H1 (cell line): ENCODE results near the gene DRC1. TPM values are rescaled to one million over a fixed set of nuclear protein-coding genes. Genes with fewer than 3 reads are reported as not detected.

ENCODE experiments used
- CBX5 ChIP-seq: fragments of 300-800, 300-1000 bp; sonication (generic); IDR thresholded peaks from 2 replicates; pipeline ENCODE4 v1.7.1; 2016; ENCODE audit warnings: antibody characterized with exemption, low read length, low read depth
- CBX8 ChIP-seq: fragments of 300-800, 300-1000 bp; sonication (generic); IDR thresholded peaks from 2 replicates; pipeline ENCODE4 v1.7.1; 2016; ENCODE audit warnings: low read depth, low read length, borderline replicate concordance
- EP300 ChIP-seq, 2 experiments: IDR thresholded peaks; 1 replicate in 1 of 2; 2 replicates in 1 of 2; pipeline ENCODE4 v1.6.1; 2011 to 2012; ENCODE audit warnings: low read depth in 2 of 2, low read length in 2 of 2, mild to moderate bottlenecking in 2 of 2, borderline replicate concordance in 1 of 2, inconsistent platforms in 1 of 2, moderate library complexity in 1 of 2
- EZH2 ChIP-seq: fragments of 200-600 bp; sonication (generic); IDR thresholded peaks from 2 replicates; pipeline ENCODE4 v1.7.1; 2012; ENCODE audit warnings: low read depth, mild to moderate bottlenecking, moderate library complexity, low read length, inconsistent platforms; ENCODE audit not compliant: severe bottlenecking
- FOSL1 ChIP-seq: IDR thresholded peaks from 2 replicates; pipeline ENCODE4 v1.6.1; 2011; ENCODE audit warnings: mild to moderate bottlenecking, low read depth, low read length, moderate library complexity; ENCODE audit not compliant: insufficient read depth
- GABPA ChIP-seq: IDR thresholded peaks from 2 replicates; pipeline ENCODE4 v1.6.1; 2011; ENCODE audit warnings: mild to moderate bottlenecking, low read length, moderate library complexity, borderline replicate concordance; ENCODE audit not compliant: insufficient read depth
- KDM5A ChIP-seq: fragments of 200-600 bp; IDR thresholded peaks from 2 replicates; pipeline ENCODE4 v1.7.1; 2012; ENCODE audit warnings: mild to moderate bottlenecking, low read length, inconsistent platforms, mixed read lengths
- NRF1 ChIP-seq: IDR thresholded peaks from 2 replicates; pipeline ENCODE4 v1.6.1; 2011; ENCODE audit warnings: mild to moderate bottlenecking, low read depth, low read length, improper control_type of control experiment
- PHF8 ChIP-seq: fragments of 200-600 bp; sonication (generic); conservative IDR thresholded peaks from 2 replicates; pipeline ENCODE4 v1.7.1; 2012; ENCODE audit warnings: low read depth, mild to moderate bottlenecking, inconsistent platforms, low read length, moderate library complexity
- POU5F1 ChIP-seq: IDR thresholded peaks from 2 replicates; pipeline ENCODE4 v1.6.1; 2011; ENCODE audit warnings: low read depth, mild to moderate bottlenecking, low read length, moderate library complexity
- RBBP5 ChIP-seq: IDR thresholded peaks from 2 replicates; pipeline ENCODE4 v1.7.1; 2012; ENCODE audit warnings: low read depth, mild to moderate bottlenecking, inconsistent platforms, low read length, moderate library complexity, borderline replicate concordance
- SIN3A ChIP-seq, 2 experiments: IDR thresholded peaks in 1 of 2; conservative IDR thresholded peaks in 1 of 2; 2 replicates each; pipeline ENCODE4 v1.6.1; 2011 to 2012; ENCODE audit warnings: low read length in 2 of 2, improper control_type of control experiment in 1 of 2, low read depth in 1 of 2, mild to moderate bottlenecking in 1 of 2
- SIX5 ChIP-seq: IDR thresholded peaks from 2 replicates; pipeline ENCODE4 v1.6.1; 2011; ENCODE audit warnings: mild to moderate bottlenecking, low read depth, low read length
- SP1 ChIP-seq: IDR thresholded peaks from 2 replicates; pipeline ENCODE4 v1.6.1; 2011; ENCODE audit warnings: low read depth, low read length
- TBP ChIP-seq: IDR thresholded peaks from 2 replicates; pipeline ENCODE4 v1.6.1; 2011; ENCODE audit warnings: low read depth, low read length, improper control_type of control experiment
- TCF12 ChIP-seq: IDR thresholded peaks from 2 replicates; pipeline ENCODE4 v1.6.1; 2011; ENCODE audit warnings: low read depth, mild to moderate bottlenecking, low read length
- TEAD4 ChIP-seq: IDR thresholded peaks from 2 replicates; pipeline ENCODE4 v1.6.1; 2012; ENCODE audit warnings: low read depth, low read length, inconsistent platforms, mixed read lengths
- polyA plus RNA-seq, 7 experiments: library from polyadenylated mRNA; depleted of rRNA in 3 of 7; stranded (reverse) in 5 of 7; unstranded in 2 of 7; fragments of >200 nt in 5 of 7; fragments of 200-250 nt in 2 of 7; gene quantifications; 1 replicate in 5 of 7; 2 replicates in 1 of 7; 4 replicates in 1 of 7; pipeline versions ENCODE4 v1.2.1 to v1.2.3, GENCODE V29; 2011 to 2013; ENCODE audit warnings: missing spikeins in 2 of 7, mixed read lengths in 2 of 7
- total RNA-seq: library from RNA; stranded (reverse); fragmentation: NEBNext Ultra II Directional; extraction: Animal tissue kit (Norgen Biotek cat#: 25700); gene quantifications from 2 replicates; pipeline ENCODE4 v1.2.1, GENCODE V29; 2021
- TF ChIP-seq, protein P1 (sequence below), 3 experiments: IDR thresholded peaks; 1 replicate in 2 of 3; 2 replicates in 1 of 3; pipeline versions ENCODE4 v1.5.1 to v1.6.1; 2011; ENCODE audit warnings: low read length in 3 of 3, mild to moderate bottlenecking in 3 of 3, inconsistent platforms in 2 of 3, low read depth in 1 of 3, moderate library complexity in 1 of 3; ENCODE audit not compliant: insufficient read depth in 1 of 3; ENCODE audit errors: control extremely low read depth in 1 of 3

The DRC1 gene
- total and polyA plus RNA-seq, 2 of the 8 experiments (the other 6 are each of a cell fraction or from before 2014, with no cell fraction given): 0.08 TPM; not detected in 1

- no peak for TF ChIP-seq EZH2
- TF ChIP-seq SP1: no peak; the same call in 1 of the 2 replicates
- no peak for TF ChIP-seq GABPA
- TF ChIP-seq TCF12: no peak
- TF ChIP-seq NRF1: no peak
- TF ChIP-seq KDM5A: peak; percentile 73
- no peak for TF ChIP-seq CBX5
- TF ChIP-seq RBBP5: peak; percentile 72; the same call in 1 of the 2 replicates
- TF ChIP-seq SIX5: no peak
- TF ChIP-seq FOSL1: no peak
- TF ChIP-seq POU5F1: no peak
- TF ChIP-seq, protein P1, sequence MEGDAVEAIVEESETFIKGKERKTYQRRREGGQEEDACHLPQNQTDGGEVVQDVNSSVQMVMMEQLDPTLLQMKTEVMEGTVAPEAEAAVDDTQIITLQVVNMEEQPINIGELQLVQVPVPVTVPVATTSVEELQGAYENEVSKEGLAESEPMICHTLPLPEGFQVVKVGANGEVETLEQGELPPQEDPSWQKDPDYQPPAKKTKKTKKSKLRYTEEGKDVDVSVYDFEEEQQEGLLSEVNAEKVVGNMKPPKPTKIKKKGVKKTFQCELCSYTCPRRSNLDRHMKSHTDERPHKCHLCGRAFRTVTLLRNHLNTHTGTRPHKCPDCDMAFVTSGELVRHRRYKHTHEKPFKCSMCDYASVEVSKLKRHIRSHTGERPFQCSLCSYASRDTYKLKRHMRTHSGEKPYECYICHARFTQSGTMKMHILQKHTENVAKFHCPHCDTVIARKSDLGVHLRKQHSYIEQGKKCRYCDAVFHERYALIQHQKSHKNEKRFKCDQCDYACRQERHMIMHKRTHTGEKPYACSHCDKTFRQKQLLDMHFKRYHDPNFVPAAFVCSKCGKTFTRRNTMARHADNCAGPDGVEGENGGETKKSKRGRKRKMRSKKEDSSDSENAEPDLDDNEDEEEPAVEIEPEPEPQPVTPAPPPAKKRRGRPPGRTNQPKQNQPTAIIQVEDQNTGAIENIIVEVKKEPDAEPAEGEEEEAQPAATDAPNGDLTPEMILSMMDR (IDR thresholded peaks at IDR 0.05; ENCODE audit: control extremely low read depth in 1 of 3, insufficient read depth in 1 of 3, low read depth in 1 of 3, low read length in 3 of 3): peak; percentile 71 to 94 (median 85)
- no peak for TF ChIP-seq TEAD4
- 0 out of 4 replicates have a peak, but pooled peaks of 1 of the 2 experiments have one; percentile 43 for TF ChIP-seq SIN3A (conservative IDR thresholded peaks at IDR 0.05 in 1 of 2, IDR thresholded peaks at IDR 0.05 in 1 of 2; ENCODE audit: low read depth in 1 of 2, low read length in 2 of 2)
- TF ChIP-seq TBP: 0 out of 2 replicates have a peak, but pooled peaks have one; percentile 45
- TF ChIP-seq CBX8: no peak
- 0 out of 2 replicates have a peak, but pooled peaks have one; percentile 22 for TF ChIP-seq PHF8
- TF ChIP-seq EP300 (IDR thresholded peaks at IDR 0.05; ENCODE audit: borderline replicate concordance in 1 of 2, low read depth in 2 of 2, low read length in 2 of 2): no peak
These were observed 101.6 kb downstream of the DRC1 start (continued) for GRCh38 chr2:26503231-26503880.
